Activated T-cell treated with anti-CD3 and anti-CD28 coated beads, Interleukin-2, amount 50 U/mL, for 24 hours (primary cell): Measurements from ENCODE around the gene PKP2.

Source experiments
- DNase-seq: peaks from one replicate; pipeline ENCODE4 v3.0.0-alpha.2; 2020
- H3K27ac Mint-ChIP-seq: 2 replicates; pipeline ENCODE4 v1.8.0; 2020; ENCODE audit warnings: mild to moderate bottlenecking, mixed read lengths
- H3K27me3 Mint-ChIP-seq: 2 replicates; pipeline ENCODE4 v1.8.0; 2020; ENCODE audit warnings: mixed read lengths
- H3K36me3 Mint-ChIP-seq: 2 replicates; pipeline ENCODE4 v1.8.0; 2020; ENCODE audit warnings: low read depth, mixed read lengths
- H3K4me1 Mint-ChIP-seq: 2 replicates; pipeline ENCODE4 v1.8.0; 2020; ENCODE audit warnings: low read depth, mixed read lengths
- H3K4me3 Mint-ChIP-seq: 2 replicates; pipeline ENCODE4 v1.8.0; 2020; ENCODE audit warnings: mild to moderate bottlenecking, moderate library complexity, mixed read lengths
- H3K9me3 Mint-ChIP-seq: 2 replicates; pipeline ENCODE4 v1.8.0; 2020; ENCODE audit warnings: mixed read lengths

PKP2 gene

GRCh38 chr12:32860192-32860591, 36.4 kb downstream of the PKP2 start:
- H3K9me3 Mint-ChIP-seq: no peaks in the 10 kb centered on the region
- no peaks in the 10 kb centered on the region for H3K4me1 Mint-ChIP-seq
- no peak overlapping the region for H3K4me3 Mint-ChIP-seq
- H3K27ac Mint-ChIP-seq: no peak overlapping the region
- H3K27me3 Mint-ChIP-seq: peaks cover 3% of the 10 kb centered on the region
- no peaks in the 10 kb centered on the region for H3K36me3 Mint-ChIP-seq
- no peak for DNase-seq

GRCh38 chr12:32859389-32859788, 37.2 kb downstream of the PKP2 start:
- no peak for DNase-seq
- no peak overlapping the region for H3K4me3 Mint-ChIP-seq
- peaks cover 9% of the 10 kb centered on the region for H3K27me3 Mint-ChIP-seq
- no peaks in the 10 kb centered on the region for H3K36me3 Mint-ChIP-seq
- no peaks in the 10 kb centered on the region for H3K9me3 Mint-ChIP-seq
- H3K27ac Mint-ChIP-seq: no peak overlapping the region
- H3K4me1 Mint-ChIP-seq: no peaks in the 10 kb centered on the region

- Mint-ChIP-seq H3K27ac (no peak overlapping the region), H3K27me3 (peaks cover 11% of the 10 kb centered on the region), H3K4me3 (no peak overlapping the region), H3K9me3 (no peaks in the 10 kb centered on the region), H3K36me3 (no peaks in the 10 kb centered on the region), H3K4me1 (no peaks in the 10 kb centered on the region)
- no peak for DNase-seq
Measured at GRCh38 chr12:32854716-32855115, 41.9 kb downstream of the PKP2 start.

GRCh38 chr12:32854097-32854496, 42.5 kb downstream of the PKP2 start:
- H3K4me1 Mint-ChIP-seq: no peaks in the 10 kb centered on the region
- DNase-seq: no peak
- no peak overlapping the region for H3K4me3 Mint-ChIP-seq

GRCh38 chr12:32847287-32847686, 49.3 kb downstream of the PKP2 start:
- Mint-ChIP-seq H3K36me3 (no peaks in the 10 kb centered on the region), H3K4me3 (no peak overlapping the region), H3K4me1 (no peaks in the 10 kb centered on the region), H3K27me3 (no peaks in the 10 kb centered on the region), H3K27ac (no peak overlapping the region), H3K9me3 (no peaks in the 10 kb centered on the region)
- no peak for DNase-seq

More at GRCh38 chr12:32854097-32854496, 42.5 kb downstream of the PKP2 start:
- no peaks in the 10 kb centered on the region for H3K36me3 Mint-ChIP-seq
- H3K27me3 Mint-ChIP-seq: peaks cover 11% of the 10 kb centered on the region
- H3K9me3 Mint-ChIP-seq: no peaks in the 10 kb centered on the region
- H3K27ac Mint-ChIP-seq: no peak overlapping the region

- Mint-ChIP-seq H3K4me3 (no peak overlapping the region), H3K27ac (no peak overlapping the region), H3K4me1 (no peaks in the 10 kb centered on the region), H3K27me3 (no peaks in the 10 kb centered on the region), H3K9me3 (no peaks in the 10 kb centered on the region), H3K36me3 (no peaks in the 10 kb centered on the region)
- DNase-seq: no peak
Measured at GRCh38 chr12:32846053-32846452, 50.5 kb downstream of the PKP2 start.

- H3K36me3 Mint-ChIP-seq: no peaks in the 10 kb centered on the region
- no peak overlapping the region for H3K4me3 Mint-ChIP-seq
- no peak overlapping the region for H3K27ac Mint-ChIP-seq
- H3K27me3 Mint-ChIP-seq: no peaks in the 10 kb centered on the region
- H3K9me3 Mint-ChIP-seq: no peaks in the 10 kb centered on the region
- DNase-seq: no peak
- no peaks in the 10 kb centered on the region for H3K4me1 Mint-ChIP-seq
Measured at GRCh38 chr12:32843528-32844095, 53.0 kb downstream of the PKP2 start.

GRCh38 chr12:32841061-32841460, 55.5 kb downstream of the PKP2 start:
- H3K4me1 Mint-ChIP-seq: no peaks in the 10 kb centered on the region

GRCh38 chr12:32839828-32840227, 56.7 kb downstream of the PKP2 start:
- no peaks in the 10 kb centered on the region for H3K36me3 Mint-ChIP-seq
- no peaks in the 10 kb centered on the region for H3K27me3 Mint-ChIP-seq
- H3K27ac Mint-ChIP-seq: no peak overlapping the region
- no peak overlapping the region for H3K4me3 Mint-ChIP-seq
- DNase-seq: no peak
- H3K9me3 Mint-ChIP-seq: no peaks in the 10 kb centered on the region
- H3K4me1 Mint-ChIP-seq: no peaks in the 10 kb centered on the region

More at GRCh38 chr12:32841061-32841460, 55.5 kb downstream of the PKP2 start:
- no peak overlapping the region for H3K4me3 Mint-ChIP-seq
- H3K36me3 Mint-ChIP-seq: no peaks in the 10 kb centered on the region
- no peak overlapping the region for H3K27ac Mint-ChIP-seq
- H3K27me3 Mint-ChIP-seq: no peaks in the 10 kb centered on the region
- DNase-seq: no peak
- H3K9me3 Mint-ChIP-seq: no peaks in the 10 kb centered on the region

GRCh38 chr12:32837974-32838373, 58.6 kb downstream of the PKP2 start:
- Mint-ChIP-seq H3K9me3 (no peaks in the 10 kb centered on the region), H3K27me3 (no peaks in the 10 kb centered on the region), H3K4me1 (no peaks in the 10 kb centered on the region), H3K4me3 (no peak overlapping the region), H3K27ac (no peak overlapping the region), H3K36me3 (no peaks in the 10 kb centered on the region)
- no peak for DNase-seq

GRCh38 chr12:32836710-32837109, 59.9 kb downstream of the PKP2 start:
- Mint-ChIP-seq H3K36me3 (no peaks in the 10 kb centered on the region), H3K27me3 (no peaks in the 10 kb centered on the region), H3K4me1 (no peaks in the 10 kb centered on the region), H3K4me3 (no peak overlapping the region), H3K27ac (no peak overlapping the region), H3K9me3 (no peaks in the 10 kb centered on the region)
- DNase-seq: no peak

GRCh38 chr12:32834122-32834521, 62.5 kb downstream of the PKP2 start:
- DNase-seq: no peak
- H3K27me3 Mint-ChIP-seq: no peaks in the 10 kb centered on the region
- H3K27ac Mint-ChIP-seq: no peak overlapping the region
- H3K36me3 Mint-ChIP-seq: no peaks in the 10 kb centered on the region
- H3K4me3 Mint-ChIP-seq: no peak overlapping the region
- no peaks in the 10 kb centered on the region for H3K9me3 Mint-ChIP-seq
- no peaks in the 10 kb centered on the region for H3K4me1 Mint-ChIP-seq

- H3K4me1 Mint-ChIP-seq: no peaks in the 10 kb centered on the region
- H3K36me3 Mint-ChIP-seq: no peaks in the 10 kb centered on the region
- H3K27me3 Mint-ChIP-seq: no peaks in the 10 kb centered on the region
- H3K4me3 Mint-ChIP-seq: no peak overlapping the region
- no peaks in the 10 kb centered on the region for H3K9me3 Mint-ChIP-seq
- no peak for DNase-seq
- no peak overlapping the region for H3K27ac Mint-ChIP-seq
Measured at GRCh38 chr12:32828552-32828951, 68.0 kb downstream of the PKP2 start.

GRCh38 chr12:32828120-32828519, 68.5 kb downstream of the PKP2 start:
- DNase-seq: no peak
- no peaks in the 10 kb centered on the region for H3K4me1 Mint-ChIP-seq
- no peak overlapping the region for H3K27ac Mint-ChIP-seq
- no peaks in the 10 kb centered on the region for H3K9me3 Mint-ChIP-seq
- H3K36me3 Mint-ChIP-seq: no peaks in the 10 kb centered on the region
- no peaks in the 10 kb centered on the region for H3K27me3 Mint-ChIP-seq
- H3K4me3 Mint-ChIP-seq: no peak overlapping the region

- H3K27ac Mint-ChIP-seq: no peak overlapping the region
- H3K36me3 Mint-ChIP-seq: no peaks in the 10 kb centered on the region
- no peaks in the 10 kb centered on the region for H3K4me1 Mint-ChIP-seq
Measured at GRCh38 chr12:32826807-32827412, 69.7 kb downstream of the PKP2 start.

GRCh38 chr12:32824596-32824995, 72.0 kb downstream of the PKP2 start:
- H3K27me3 Mint-ChIP-seq: no peaks in the 10 kb centered on the region
- DNase-seq: no peak
- H3K4me1 Mint-ChIP-seq: no peaks in the 10 kb centered on the region
- H3K36me3 Mint-ChIP-seq: no peaks in the 10 kb centered on the region
- H3K4me3 Mint-ChIP-seq: no peak overlapping the region
- H3K27ac Mint-ChIP-seq: no peak overlapping the region
- no peaks in the 10 kb centered on the region for H3K9me3 Mint-ChIP-seq

More at GRCh38 chr12:32826807-32827412, 69.7 kb downstream of the PKP2 start:
- DNase-seq: no peak
- no peaks in the 10 kb centered on the region for H3K27me3 Mint-ChIP-seq
- no peaks in the 10 kb centered on the region for H3K9me3 Mint-ChIP-seq
- H3K4me3 Mint-ChIP-seq: no peak overlapping the region
